Right cardiac atrium (tissue), 5 donors: ENCODE measurements around the gene RARS1. TPM values are rescaled to one million over a fixed set of nuclear protein-coding genes. Genes with fewer than 3 reads are reported as not detected.
"Not testable (repeated sequence)": the region's sequence is repeated elsewhere in the genome, so short reads cannot be mapped to it uniquely, and the experiment has no call there.

Source experiments
- ATAC-seq, 2 donors: fragments of 200-7000 bp; cut with Tn5 transposase; one replicate each; pipeline versions ENCODE4 v1.8.0 to v1.9.1; 2020; ENCODE audit warnings: moderate library complexity in 2 of 2, mild to moderate bottlenecking in 1 of 2
- DNase-seq, 3 donors: peaks; one replicate each; pipeline ENCODE4 v3.0.0-alpha.2; 2020
- H3K27ac ChIP-seq: one replicate; pipeline ENCODE4 v1.5.1; 2013; ENCODE audit warnings: mild to moderate bottlenecking, low read length, control low read depth, moderate library complexity
- H3K27me3 ChIP-seq: one replicate; pipeline ENCODE4 v1.6.1; 2013; ENCODE audit not compliant: control insufficient read depth, insufficient read depth
- H3K4me1 ChIP-seq: one replicate; pipeline ENCODE4 v1.6.1; 2013; ENCODE audit warnings: low read length; ENCODE audit not compliant: control insufficient read depth, insufficient read depth
- H3K4me3 ChIP-seq: one replicate; pipeline ENCODE4 v1.5.1; 2013; ENCODE audit warnings: low read length, control low read depth
- H3K9me3 ChIP-seq: one replicate; pipeline ENCODE4 v1.6.1; 2013; ENCODE audit warnings: low read length; ENCODE audit not compliant: control insufficient read depth
- WGBS: extraction: QIAGEN DNeasy Blood & Tissue Kit; methylation state at CpG from one replicate; pipeline ENCODE4 v1.1.7; 2013; 5-methylcytosine and 5-hydroxymethylcytosine counted together
- intact Hi-C, 4 donors: fragments of 100-400 bp; cut with DNase I; formaldehyde crosslinking; loops; one replicate each; pipeline versions ENCODE4 v1.11.0 to v1.14.0; 2022 to 2023
- polyA plus RNA-seq: library from polyadenylated mRNA; stranded (reverse); fragments of 200-250 nt; gene quantifications from one replicate; pipeline ENCODE4 v1.2.3, GENCODE V29; 2013
- total RNA-seq, 4 donors: library from RNA; stranded (reverse); fragmentation: NEBNext Ultra II Directional; extraction: Animal tissue kit (Norgen Biotek cat#: 25700); gene quantifications; one replicate each; pipeline ENCODE4 v1.2.1, GENCODE V29; 2021
- donor health status: healthy with polysubstance abuse.
- donor health status: DM: no; HTN: yes; CAD: no.
- donor health status: DM: no; HTN: no; CAD: no.
- donor health status: DM: no; HTN: yes; CAD: no; lungs with severe emphysema.
- donor health status: DM: yes; HTN: yes; CAD: no.

RARS1 gene
- total and polyA plus RNA-seq, 5 donors: 27.9 to 54.3 (median 48.3) TPM

GRCh38 chr5:168529374-168530234, 43.3 kb downstream of the RARS1 start:
- 14% methylated on average over 124 of the region's 125 CpGs for WGBS
- no peaks in the 10 kb centered on the region for H3K27me3 ChIP-seq
- no peak overlapping the region for H3K27ac ChIP-seq
- H3K9me3 ChIP-seq: no peaks in the 10 kb centered on the region
- DNase-seq (peak; percentile 16 to 55 (median 51)), ATAC-seq (peak; percentile 33 to 49)
- intact Hi-C loops: no loop called here
- H3K4me3 ChIP-seq: peak overlapping the region; percentile 50
- no peaks in the 10 kb centered on the region for H3K4me1 ChIP-seq

- Histone ChIP-seq H3K27ac (no peak overlapping the region), H3K4me3 (no peak overlapping the region), H3K4me1 (no peaks in the 10 kb centered on the region), H3K9me3 (no peaks in the 10 kb centered on the region), H3K27me3 (no peaks in the 10 kb centered on the region)
- DNase-seq (no peak), ATAC-seq (no peak)
- 81% methylated on average over 4 of the region's 4 CpGs for WGBS
- intact Hi-C loops: no loop called here
Observed at GRCh38 chr5:168530621-168531150, 44.4 kb downstream of the RARS1 start.

- no peaks in the 10 kb centered on the region for H3K27me3 ChIP-seq
- 85% methylated on average over 5 of the region's 5 CpGs for WGBS
- no peak overlapping the region for H3K27ac ChIP-seq
- H3K9me3 ChIP-seq: no peaks in the 10 kb centered on the region
- ATAC-seq: no peak
- DNase-seq: no peak
- H3K4me3 ChIP-seq: no peak overlapping the region
- no peaks in the 10 kb centered on the region for H3K4me1 ChIP-seq
- intact Hi-C loops: no loop called here
Observed at GRCh38 chr5:168531191-168531590, 44.9 kb downstream of the RARS1 start.

GRCh38 chr5:168531987-168532864, 46.0 kb downstream of the RARS1 start:
- Histone ChIP-seq H3K27me3 (no peaks in the 10 kb centered on the region), H3K4me1 (no peaks in the 10 kb centered on the region), H3K27ac (no peak overlapping the region), H3K9me3 (no peaks in the 10 kb centered on the region), H3K4me3 (no peak overlapping the region)
- intact Hi-C loops: no loop called here
- DNase-seq: no peak
- WGBS: 75% methylated on average over 6 of the region's 6 CpGs
- ATAC-seq: no peak

- H3K27ac ChIP-seq, H3K4me1 ChIP-seq, H3K27me3 ChIP-seq, DNase-seq, intact Hi-C loops, H3K9me3 ChIP-seq, H3K4me3 ChIP-seq, ATAC-seq: not testable (repeated sequence)
- WGBS: 82% methylated on average over 7 of the region's 7 CpGs
Observed at GRCh38 chr5:168534351-168534750, 48.1 kb downstream of the RARS1 start.

GRCh38 chr5:168537176-168537575, 50.9 kb downstream of the RARS1 start:
- Histone ChIP-seq H3K4me1 (no peaks in the 10 kb centered on the region), H3K9me3 (no peaks in the 10 kb centered on the region), H3K4me3 (no peak overlapping the region), H3K27ac (no peak overlapping the region), H3K27me3 (no peaks in the 10 kb centered on the region)
- ATAC-seq (no peak), DNase-seq (no peak)
- intact Hi-C loops: loop anchor here in 1 of 4 donors (5.0 kb wide), 1 partner anchor 260 kb away; no protein-coding TSS in a partner anchor
- WGBS: 74% methylated on average over 2 of the region's 2 CpGs

- no peak for ATAC-seq
- Histone ChIP-seq H3K9me3 (no peaks in the 10 kb centered on the region), H3K4me3 (no peak overlapping the region), H3K4me1 (peaks cover 5% of the 10 kb centered on the region), H3K27me3 (no peaks in the 10 kb centered on the region), H3K27ac (no peak overlapping the region)
- DNase-seq: no peak
- 98% methylated on average over 7 of the region's 7 CpGs for WGBS
- intact Hi-C loops: no loop called here
Observed at GRCh38 chr5:168549554-168549953, 63.3 kb downstream of the RARS1 start.

- DNase-seq (no peak), ATAC-seq (no peak)
- H3K4me3 ChIP-seq: no peak overlapping the region
- intact Hi-C loops: no loop called here
- no peaks in the 10 kb centered on the region for H3K27me3 ChIP-seq
- peaks cover 5% of the 10 kb centered on the region for H3K4me1 ChIP-seq
- no peaks in the 10 kb centered on the region for H3K9me3 ChIP-seq
- H3K27ac ChIP-seq: no peak overlapping the region
Observed at GRCh38 chr5:168550656-168551055, 64.4 kb downstream of the RARS1 start.

- peak in 1 of 2 donors; percentile 74 for ATAC-seq
Observed at GRCh38 chr5:168552146-168552545, 65.9 kb downstream of the RARS1 start.

GRCh38 chr5:168553377-168554130, 67.3 kb downstream of the RARS1 start:
- no peak for ATAC-seq
- Histone ChIP-seq H3K27ac (no peak overlapping the region), H3K4me1 (peaks cover 5% of the 10 kb centered on the region), H3K9me3 (no peaks in the 10 kb centered on the region), H3K4me3 (no peak overlapping the region), H3K27me3 (no peaks in the 10 kb centered on the region)
- DNase-seq: no peak
- intact Hi-C loops: no loop called here
- WGBS: 88% methylated on average over 2 of the region's 2 CpGs

More at GRCh38 chr5:168552146-168552545, 65.9 kb downstream of the RARS1 start:
- peaks cover 5% of the 10 kb centered on the region for H3K4me1 ChIP-seq
- H3K27me3 ChIP-seq: no peaks in the 10 kb centered on the region
- H3K27ac ChIP-seq: peak overlapping the region; percentile 54
- WGBS: 40% methylated on average over 1 of the region's 1 CpG
- no peak overlapping the region for H3K4me3 ChIP-seq
- no peaks in the 10 kb centered on the region for H3K9me3 ChIP-seq
- intact Hi-C loops: no loop called here
- no peak for DNase-seq
